ENCODE data around the gene GLCE. TPM values are rescaled to one million over a fixed set of nuclear protein-coding genes. Genes with fewer than 3 reads are reported as not detected.
"Not testable (repeated sequence)": the region's sequence is repeated elsewhere in the genome, so short reads cannot be mapped to it uniquely, and the experiment has no call there.

GLCE gene
- polyA plus RNA-seq, 1 experiment, result 48.1 TPM

- TF ChIP-seq CTCF (IDR thresholded peaks at IDR 0.05; ENCODE audit: low read depth, low read length), result no peak
- Histone ChIP-seq H3K27ac (ENCODE audit: low read depth, low read length) (no peak overlapping the region), H3K4me3 (ENCODE audit: low read depth, low read length) (no peak overlapping the region), H3K9me3 (ENCODE audit: control insufficient read depth, insufficient read depth, low read length) (no peaks in the 10 kb centered on the region), H3K27me3 (ENCODE audit: control insufficient read depth, insufficient read depth, low read length) (peaks cover 2% of the 10 kb centered on the region)
- DNase-seq (ENCODE audit: low read depth, low spot score), result no peak
- ChIA-PET POLR2A (interaction anchor here (0.8 to 1.5 kb wide), 2 partner anchors 14 to 162 kb away, joined by 3 to 5 read pairs; partner anchors contain the start of gene RPLP1), CTCF (interaction anchor here (1.4 to 1.8 kb wide), 2 partner anchors 104 to 231 kb away, joined by 5 to 9 read pairs; no protein-coding TSS in a partner anchor)
Measured at GRCh38 chr15:69290346-69291164, 130.1 kb downstream of the GLCE start.

GRCh38 chr15:69291651-69292050 lies 131.2 kb downstream of the GLCE start:
- H3K27me3 ChIP-seq (ENCODE audit: control insufficient read depth, insufficient read depth, low read length); H3K27ac ChIP-seq (ENCODE audit: low read depth, low read length); POLR2A ChIA-PET; H3K4me3 ChIP-seq (ENCODE audit: low read depth, low read length); H3K9me3 ChIP-seq (ENCODE audit: control insufficient read depth, insufficient read depth, low read length); DNase-seq (ENCODE audit: low read depth, low spot score): not testable (repeated sequence)
- CTCF ChIA-PET, result interaction anchor here (1.4 kb wide), 1 partner anchor 103 kb away, joined by 5 read pairs; no protein-coding TSS in a partner anchor

DNA sequence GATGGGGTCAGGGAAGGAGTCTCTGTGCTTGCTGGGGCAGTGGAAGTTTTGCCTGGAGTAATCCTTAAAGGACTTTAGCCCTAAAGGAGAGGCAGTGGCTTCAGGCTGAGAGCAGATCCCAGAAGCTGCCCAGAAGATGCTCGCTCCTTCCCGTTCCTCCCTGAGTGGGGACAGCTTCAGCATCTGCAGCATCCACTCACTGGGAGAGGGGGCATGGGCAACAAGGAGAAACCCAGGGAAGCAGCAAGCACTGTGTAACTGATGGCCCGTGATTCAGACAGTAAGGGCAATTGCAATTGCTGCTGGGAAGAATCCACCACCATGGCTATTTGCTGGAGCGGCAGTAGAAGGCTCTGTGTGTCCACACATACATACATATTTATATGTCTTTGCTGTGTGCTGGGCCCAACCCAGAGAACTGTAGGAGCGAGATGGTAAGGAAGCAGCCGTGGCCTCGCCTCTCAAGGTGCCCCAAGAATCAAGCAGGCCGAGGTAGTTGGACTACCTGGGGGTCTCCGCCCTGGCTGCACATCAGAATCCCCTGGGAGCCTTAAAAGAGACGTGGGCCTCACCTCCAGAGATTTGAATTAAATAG lies 132.5 kb downstream of the GLCE start:
- H3K27ac ChIP-seq (ENCODE audit: low read depth, low read length), result peak overlapping the region; percentile 11
- H3K9me3 ChIP-seq (ENCODE audit: control insufficient read depth, insufficient read depth, low read length), result no peaks in the 10 kb centered on the region
- ChIA-PET CTCF (no interaction called here), POLR2A (no interaction called here)
- no peak for DNase-seq (ENCODE audit: low read depth, low spot score)
- TF ChIP-seq CTCF (IDR thresholded peaks at IDR 0.05; ENCODE audit: low read depth, low read length), result no peak
- peaks cover 2% of the 10 kb centered on the region for H3K27me3 ChIP-seq (ENCODE audit: control insufficient read depth, insufficient read depth, low read length)
- H3K4me3 ChIP-seq (ENCODE audit: low read depth, low read length), result no peak overlapping the region

GRCh38 chr15:69293741-69294615 lies 133.5 kb downstream of the GLCE start:
- ChIA-PET CTCF (interaction anchor here (0.6 kb wide), 1 partner anchor 9 kb away, joined by 3 read pairs; no protein-coding TSS in a partner anchor), POLR2A (no interaction called here)
- peaks cover 2% of the 10 kb centered on the region for H3K27me3 ChIP-seq (ENCODE audit: control insufficient read depth, insufficient read depth, low read length)
- H3K27ac ChIP-seq (ENCODE audit: low read depth, low read length), result no peak overlapping the region
- DNase-seq (ENCODE audit: low read depth, low spot score), result no peak
- TF ChIP-seq CTCF (IDR thresholded peaks at IDR 0.05; ENCODE audit: low read depth, low read length), result no peak
- H3K4me3 ChIP-seq (ENCODE audit: low read depth, low read length), result no peak overlapping the region
- no peaks in the 10 kb centered on the region for H3K9me3 ChIP-seq (ENCODE audit: control insufficient read depth, insufficient read depth, low read length)

DNA sequence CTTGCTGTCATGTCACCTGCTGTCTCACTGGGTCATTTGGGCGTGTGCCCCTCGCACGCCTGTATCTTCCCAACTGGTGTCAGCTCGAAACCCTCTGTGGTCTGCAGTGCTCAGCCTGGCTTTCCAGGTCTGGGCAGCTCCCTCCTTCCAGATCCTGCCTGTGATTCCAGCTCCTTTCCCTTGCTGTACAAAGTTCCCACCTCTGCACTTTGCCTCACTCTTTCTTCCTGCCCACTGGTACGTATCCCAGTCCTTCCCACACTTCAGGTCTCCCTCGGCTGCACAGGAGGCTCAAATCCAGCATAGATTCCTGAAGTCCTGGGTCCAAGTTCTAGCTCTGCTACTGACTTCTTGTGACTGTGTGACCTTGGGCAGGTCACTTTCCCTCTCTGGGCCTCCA lies 136.2 kb downstream of the GLCE start:
- H3K4me3 ChIP-seq (ENCODE audit: low read depth, low read length), result no peak overlapping the region
- H3K9me3 ChIP-seq (ENCODE audit: control insufficient read depth, insufficient read depth, low read length), result no peaks in the 10 kb centered on the region
- DNase-seq (ENCODE audit: low read depth, low spot score), result no peak
- TF ChIP-seq CTCF (IDR thresholded peaks at IDR 0.05; ENCODE audit: low read depth, low read length), result no peak
- ChIA-PET POLR2A (no interaction called here), CTCF (no interaction called here)
- H3K27me3 ChIP-seq (ENCODE audit: control insufficient read depth, insufficient read depth, low read length), result peaks cover 2% of the 10 kb centered on the region
- H3K27ac ChIP-seq (ENCODE audit: low read depth, low read length), result no peak overlapping the region

Measured in AG04450 (cell line).